ENCODE results near the gene GNG14.
"Not testable (repeated sequence)": the region's sequence is repeated elsewhere in the genome, so short reads cannot be mapped to it uniquely, and the experiment has no call there.

GNG14 gene

DNA sequence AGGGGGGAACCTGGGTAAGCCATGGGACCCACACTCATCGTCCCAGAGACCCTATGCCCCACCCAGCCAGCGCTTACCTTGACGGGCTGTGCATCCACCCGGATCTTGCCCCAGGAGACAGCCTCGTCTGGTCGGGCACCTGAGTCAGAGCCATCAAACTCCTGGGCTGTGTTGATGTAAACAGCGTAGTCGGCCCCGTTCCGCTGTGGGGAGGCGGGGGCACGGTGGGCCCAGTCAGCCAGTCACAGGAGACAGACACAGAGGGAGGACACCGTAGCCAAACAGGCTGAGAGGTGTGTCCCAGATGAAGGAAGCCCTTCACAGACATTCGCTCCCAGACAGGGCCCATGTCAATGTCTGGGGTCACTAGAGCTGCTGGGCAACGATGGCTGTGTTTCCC, 11.9 kb upstream of the GNG14 start:
- H3K27me3 Mint-ChIP-seq (ENCODE audit: low read depth), result no peaks in the 10 kb centered on the region
- no peak overlapping the region for H3K27ac Mint-ChIP-seq
- H3K4me1 Mint-ChIP-seq (ENCODE audit: low read depth), result peaks cover 14% of the 10 kb centered on the region
- H3K4me3 Mint-ChIP-seq, result no peak overlapping the region
- peaks cover 36% of the 10 kb centered on the region for H3K36me3 Mint-ChIP-seq (ENCODE audit: low read depth)
- no peaks in the 10 kb centered on the region for H3K9me3 Mint-ChIP-seq

GRCh38 chr19:12676384-12676792, 11.4 kb upstream of the GNG14 start:
- Mint-ChIP-seq H3K27ac (no peak overlapping the region), H3K27me3 (ENCODE audit: low read depth) (no peaks in the 10 kb centered on the region), H3K4me1 (ENCODE audit: low read depth) (peaks cover 18% of the 10 kb centered on the region), H3K36me3 (ENCODE audit: low read depth) (peaks cover 40% of the 10 kb centered on the region), H3K9me3 (no peaks in the 10 kb centered on the region), H3K4me3 (no peak overlapping the region)

DNA sequence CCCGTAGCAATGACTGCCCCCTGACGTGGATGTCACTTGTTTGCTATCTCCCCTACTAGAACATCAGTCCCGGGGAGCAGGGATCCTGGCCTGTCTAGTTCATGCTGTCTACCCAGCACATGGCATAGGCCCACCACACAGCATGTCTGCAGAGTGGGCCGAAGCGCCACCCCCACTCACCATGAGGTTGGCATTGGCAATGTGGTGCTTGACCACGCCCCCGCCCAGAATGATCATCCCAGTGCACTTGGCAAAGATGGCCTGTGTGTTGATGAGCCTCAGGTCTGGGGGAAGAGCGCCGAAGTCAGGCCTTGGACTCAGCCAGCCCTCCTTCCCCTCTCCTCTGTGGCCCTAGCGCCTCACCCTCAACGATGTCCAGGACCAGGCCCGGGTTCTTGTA, 10.9 kb upstream of the GNG14 start:
- peaks cover 17% of the 10 kb centered on the region for H3K4me1 Mint-ChIP-seq (ENCODE audit: low read depth)
- H3K36me3 Mint-ChIP-seq (ENCODE audit: low read depth), result peaks cover 39% of the 10 kb centered on the region
- no peak overlapping the region for H3K27ac Mint-ChIP-seq
- no peak overlapping the region for H3K4me3 Mint-ChIP-seq
- H3K27me3 Mint-ChIP-seq (ENCODE audit: low read depth), result no peaks in the 10 kb centered on the region
- H3K9me3 Mint-ChIP-seq, result no peaks in the 10 kb centered on the region

DNA sequence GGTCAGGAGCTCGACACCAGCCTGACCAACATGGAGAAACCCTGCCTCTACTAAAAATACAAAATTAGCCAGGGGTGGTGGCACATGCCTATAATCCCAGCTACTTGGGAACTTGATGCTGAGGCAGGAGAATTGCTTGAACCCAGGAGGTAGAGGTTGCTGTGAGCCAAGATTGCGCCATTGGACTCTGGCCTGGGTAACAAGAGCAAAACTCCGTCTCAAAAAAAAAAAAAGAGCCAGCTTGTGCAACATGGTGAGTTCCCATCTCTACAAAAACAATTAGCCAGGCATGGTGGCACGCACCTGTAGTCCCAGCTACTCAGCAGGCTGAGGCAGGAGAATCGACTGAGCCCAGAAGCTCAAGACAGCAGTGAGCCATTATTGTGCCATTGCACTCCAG, 9.8 kb upstream of the GNG14 start:
- Mint-ChIP-seq H3K4me1 (ENCODE audit: low read depth) (peaks cover 15% of the 10 kb centered on the region), H3K36me3 (ENCODE audit: low read depth) (peaks cover 33% of the 10 kb centered on the region)
- not testable (repeated sequence) for H3K4me3 Mint-ChIP-seq; H3K27ac Mint-ChIP-seq; H3K9me3 Mint-ChIP-seq; H3K27me3 Mint-ChIP-seq (ENCODE audit: low read depth)

DNA sequence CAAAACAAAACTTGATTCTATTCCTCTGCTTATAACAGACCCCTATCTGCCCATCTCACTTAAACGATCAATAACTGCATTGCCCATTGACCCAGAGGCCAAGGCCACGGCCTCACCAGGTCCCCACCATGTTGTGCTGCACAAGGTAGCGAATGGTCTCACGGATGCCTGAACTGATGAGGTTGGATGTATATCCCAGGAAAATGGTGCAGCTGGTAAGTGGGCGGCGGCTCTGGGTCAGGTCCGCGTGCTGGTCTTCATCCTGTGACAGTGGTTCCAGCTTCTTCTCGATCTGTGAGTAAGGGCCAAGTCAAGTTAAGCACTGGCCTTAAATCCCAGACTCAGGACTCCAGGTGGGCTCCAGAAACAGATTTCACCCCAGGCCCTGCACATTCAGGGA, 7.8 kb upstream of the GNG14 start:
- Mint-ChIP-seq H3K36me3 (ENCODE audit: low read depth) (peaks cover 25% of the 10 kb centered on the region), H3K27me3 (ENCODE audit: low read depth) (no peaks in the 10 kb centered on the region), H3K27ac (peak overlapping the region; percentile 49), H3K4me3 (peak overlapping the region; percentile 95), H3K4me1 (ENCODE audit: low read depth) (peaks cover 15% of the 10 kb centered on the region), H3K9me3 (no peaks in the 10 kb centered on the region)

GRCh38 chr19:12681074-12681987, 6.5 kb upstream of the GNG14 start, which contains the start of gene DHPS:
Gene DHPS, minus strand, starts transcription at chr19:12681880. Its CDS starts 114 bp downstream, at chr19:12681766.
- Mint-ChIP-seq H3K4me1 (ENCODE audit: low read depth) (peaks cover 13% of the 10 kb centered on the region), H3K4me3 (peak within 1 kb of the TSS; percentile 95), H3K27me3 (ENCODE audit: low read depth) (no peaks in the 10 kb centered on the region), H3K9me3 (no peaks in the 10 kb centered on the region), H3K36me3 (ENCODE audit: low read depth) (peaks cover 24% of the 10 kb centered on the region), H3K27ac (peak within 1 kb of the TSS; percentile 94)

GRCh38 chr19:12685831-12686230, 2.0 kb upstream of the GNG14 start:
- Mint-ChIP-seq H3K4me1 (ENCODE audit: low read depth) (peaks cover 5% of the 10 kb centered on the region), H3K27ac (no peak overlapping the region), H3K27me3 (ENCODE audit: low read depth) (no peaks in the 10 kb centered on the region), H3K9me3 (no peaks in the 10 kb centered on the region), H3K36me3 (ENCODE audit: low read depth) (peaks cover 6% of the 10 kb centered on the region), H3K4me3 (no peak overlapping the region)

GRCh38 chr19:12689012-12689411, 1.2 kb downstream of the GNG14 start:
- Mint-ChIP-seq H3K27ac (no peak overlapping the region), H3K4me1 (ENCODE audit: low read depth) (no peaks in the 10 kb centered on the region), H3K36me3 (ENCODE audit: low read depth) (no peaks in the 10 kb centered on the region), H3K9me3 (no peaks in the 10 kb centered on the region), H3K27me3 (ENCODE audit: low read depth) (no peaks in the 10 kb centered on the region), H3K4me3 (no peak overlapping the region)

DNA sequence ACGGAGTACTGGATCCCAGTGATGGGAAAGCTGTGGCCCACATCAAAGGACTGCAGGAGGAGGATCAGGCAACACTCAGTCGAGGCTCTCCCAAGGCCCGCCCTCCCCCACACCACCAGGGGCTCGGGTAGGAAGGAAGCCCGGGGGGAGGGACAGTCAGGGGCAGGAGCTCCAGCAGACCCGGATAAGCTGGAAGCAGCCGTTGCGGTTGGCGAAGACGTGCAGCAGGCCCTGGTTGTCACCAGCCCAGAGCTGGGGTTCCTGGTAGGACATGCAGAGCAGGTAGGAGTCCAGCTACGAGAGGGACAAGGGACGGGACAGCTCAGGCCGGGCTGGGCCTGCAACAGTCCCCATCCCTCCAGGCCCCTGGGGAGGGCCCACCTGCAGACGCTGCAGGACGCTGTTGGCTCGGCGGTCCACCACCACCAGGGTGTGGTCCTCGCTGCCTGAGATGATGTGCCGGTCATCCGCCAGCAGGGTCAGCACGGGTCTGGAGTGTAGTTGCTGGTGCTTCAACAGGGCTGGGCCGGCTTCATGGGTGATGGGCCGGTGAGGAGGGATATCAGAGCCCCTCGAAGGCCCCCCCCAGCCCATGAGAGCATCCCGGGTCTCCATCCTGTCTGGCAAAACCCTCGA, 1.9 kb downstream of the GNG14 start:
- H3K9me3 Mint-ChIP-seq, result no peaks in the 10 kb centered on the region
- no peaks in the 10 kb centered on the region for H3K27me3 Mint-ChIP-seq (ENCODE audit: low read depth)
- no peak overlapping the region for H3K27ac Mint-ChIP-seq
- no peaks in the 10 kb centered on the region for H3K4me1 Mint-ChIP-seq (ENCODE audit: low read depth)
- no peak overlapping the region for H3K4me3 Mint-ChIP-seq
- no peaks in the 10 kb centered on the region for H3K36me3 Mint-ChIP-seq (ENCODE audit: low read depth)

- Mint-ChIP-seq H3K9me3 (no peaks in the 10 kb centered on the region), H3K4me1 (ENCODE audit: low read depth) (peaks cover 7% of the 10 kb centered on the region), H3K4me3 (no peak overlapping the region), H3K27me3 (ENCODE audit: low read depth) (no peaks in the 10 kb centered on the region), H3K27ac (no peak overlapping the region), H3K36me3 (ENCODE audit: low read depth) (peaks cover 2% of the 10 kb centered on the region)
Measured at GRCh38 chr19:12692960-12693359, 5.2 kb downstream of the GNG14 start.

GRCh38 chr19:12694641-12695040, 6.8 kb downstream of the GNG14 start:
- no peaks in the 10 kb centered on the region for H3K27me3 Mint-ChIP-seq (ENCODE audit: low read depth)
- H3K27ac Mint-ChIP-seq, result peak overlapping the region; percentile 20
- peaks cover 8% of the 10 kb centered on the region for H3K36me3 Mint-ChIP-seq (ENCODE audit: low read depth)
- H3K4me1 Mint-ChIP-seq (ENCODE audit: low read depth), result peaks cover 9% of the 10 kb centered on the region
- H3K9me3 Mint-ChIP-seq, result no peaks in the 10 kb centered on the region
- no peak overlapping the region for H3K4me3 Mint-ChIP-seq

GRCh38 chr19:12695096-12695495, 7.3 kb downstream of the GNG14 start:
- H3K36me3 Mint-ChIP-seq (ENCODE audit: low read depth), result peaks cover 8% of the 10 kb centered on the region
- no peaks in the 10 kb centered on the region for H3K27me3 Mint-ChIP-seq (ENCODE audit: low read depth)
- no peaks in the 10 kb centered on the region for H3K9me3 Mint-ChIP-seq
- H3K4me1 Mint-ChIP-seq (ENCODE audit: low read depth), result peaks cover 9% of the 10 kb centered on the region
- H3K27ac Mint-ChIP-seq, result peak overlapping the region; percentile 20
- no peak overlapping the region for H3K4me3 Mint-ChIP-seq

DNA sequence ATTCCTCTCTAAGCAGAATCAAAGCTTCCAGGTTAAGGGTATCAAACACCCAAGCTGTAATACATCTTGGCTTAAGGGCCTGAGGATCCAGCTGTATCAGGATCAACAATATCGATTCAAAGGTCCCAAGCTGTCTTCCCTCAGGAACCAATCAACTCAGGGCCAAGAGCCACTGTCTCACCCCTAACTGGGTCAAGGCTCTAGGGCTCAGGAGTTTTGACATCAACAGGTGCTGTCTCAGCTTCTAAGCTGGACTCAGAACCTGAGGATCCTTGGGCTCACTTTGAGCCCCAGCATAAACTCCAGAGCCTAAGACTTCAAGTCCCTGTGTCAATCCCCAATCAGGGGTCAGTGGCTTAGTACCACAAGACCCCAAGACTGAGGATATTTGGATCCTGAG, 7.7 kb downstream of the GNG14 start:
- H3K27me3 Mint-ChIP-seq (ENCODE audit: low read depth), result no peaks in the 10 kb centered on the region
- peak overlapping the region; percentile 65 for H3K4me3 Mint-ChIP-seq
- H3K36me3 Mint-ChIP-seq (ENCODE audit: low read depth), result peaks cover 8% of the 10 kb centered on the region
- no peaks in the 10 kb centered on the region for H3K9me3 Mint-ChIP-seq
- peaks cover 9% of the 10 kb centered on the region for H3K4me1 Mint-ChIP-seq (ENCODE audit: low read depth)
- no peak overlapping the region for H3K27ac Mint-ChIP-seq

DNA sequence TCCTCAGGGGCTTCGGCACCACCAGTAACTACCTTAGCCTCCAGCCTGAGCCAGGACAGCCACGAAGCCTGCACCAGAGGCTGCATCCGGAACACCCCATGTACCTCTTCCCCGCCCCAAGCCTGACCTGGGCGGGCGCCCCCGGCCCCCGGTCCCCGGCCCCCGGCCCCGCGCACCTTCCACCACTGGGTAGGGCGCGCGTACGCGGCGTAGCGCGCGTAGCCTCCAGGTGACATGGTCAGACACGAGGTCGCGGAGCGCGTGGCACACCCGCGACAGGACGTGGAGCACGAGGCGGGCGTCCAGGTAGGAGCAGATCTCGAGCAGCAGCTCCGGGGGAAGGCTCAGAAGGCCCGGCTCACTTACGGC, 8.2 kb downstream of the GNG14 start:
- Mint-ChIP-seq H3K9me3 (no peaks in the 10 kb centered on the region), H3K4me1 (ENCODE audit: low read depth) (peaks cover 9% of the 10 kb centered on the region), H3K27me3 (ENCODE audit: low read depth) (no peaks in the 10 kb centered on the region), H3K36me3 (ENCODE audit: low read depth) (peaks cover 8% of the 10 kb centered on the region), H3K27ac (peak overlapping the region; percentile 96), H3K4me3 (peak overlapping the region; percentile 88)

All from T-helper 1 cell treated with Interleukin-12 subunit alpha and Interleukin-12 subunit beta and Interleukin-4 antibody, amounts not matched to agents 30 μg/mL and 1 μg/mL, for 36 hours (primary cell).